ENCODE results near the gene CRB1. TPM values are rescaled to one million over a fixed set of nuclear protein-coding genes. Genes with fewer than 3 reads are reported as not detected.

Gene CRB1
- total RNA-seq, 1 donor from 2014 or later: not detected

- no peak for DNase-seq (ENCODE audit: low spot score)
- Mint-ChIP-seq H3K27me3 (ENCODE audit: low read depth) (peaks cover 11% of the 10 kb centered on the region), H3K9me3 (no peaks in the 10 kb centered on the region), H3K27ac (no peak overlapping the region), H3K4me3 (ENCODE audit: low read depth) (no peak overlapping the region), H3K4me1 (ENCODE audit: low read depth) (no peaks in the 10 kb centered on the region), H3K36me3 (ENCODE audit: low read depth) (no peaks in the 10 kb centered on the region)
- intact Hi-C loops (cut with micrococcal nuclease): no loop called here
Measured at GRCh38 chr1:197435224-197435623, 167.2 kb downstream of the CRB1 start.

- H3K27ac Mint-ChIP-seq: no peak overlapping the region
- no peak overlapping the region for H3K4me3 Mint-ChIP-seq (ENCODE audit: low read depth)
- no peaks in the 10 kb centered on the region for H3K9me3 Mint-ChIP-seq
- H3K27me3 Mint-ChIP-seq (ENCODE audit: low read depth): peaks cover 6% of the 10 kb centered on the region
- intact Hi-C loops (cut with micrococcal nuclease): no loop called here
- no peaks in the 10 kb centered on the region for H3K4me1 Mint-ChIP-seq (ENCODE audit: low read depth)
- DNase-seq (ENCODE audit: low spot score): no peak
- no peaks in the 10 kb centered on the region for H3K36me3 Mint-ChIP-seq (ENCODE audit: low read depth)
Measured at GRCh38 chr1:197437601-197438000, 169.5 kb downstream of the CRB1 start.

GRCh38 chr1:197438010-197438790 lies 170.1 kb downstream of the CRB1 start:
- H3K27ac Mint-ChIP-seq: no peak overlapping the region
- no peak for DNase-seq (ENCODE audit: low spot score)
- no peaks in the 10 kb centered on the region for H3K9me3 Mint-ChIP-seq
- no peaks in the 10 kb centered on the region for H3K36me3 Mint-ChIP-seq (ENCODE audit: low read depth)
- H3K4me1 Mint-ChIP-seq (ENCODE audit: low read depth): no peaks in the 10 kb centered on the region
- peaks cover 4% of the 10 kb centered on the region for H3K27me3 Mint-ChIP-seq (ENCODE audit: low read depth)
- no peak overlapping the region for H3K4me3 Mint-ChIP-seq (ENCODE audit: low read depth)
- intact Hi-C loops (cut with micrococcal nuclease): no loop called here

- H3K27ac Mint-ChIP-seq: no peak overlapping the region
- H3K27me3 Mint-ChIP-seq (ENCODE audit: low read depth): peaks cover 4% of the 10 kb centered on the region
- DNase-seq (ENCODE audit: low spot score): no peak
- no peaks in the 10 kb centered on the region for H3K36me3 Mint-ChIP-seq (ENCODE audit: low read depth)
- H3K9me3 Mint-ChIP-seq: no peaks in the 10 kb centered on the region
- no peaks in the 10 kb centered on the region for H3K4me1 Mint-ChIP-seq (ENCODE audit: low read depth)
- no peak overlapping the region for H3K4me3 Mint-ChIP-seq (ENCODE audit: low read depth)
- intact Hi-C loops (cut with micrococcal nuclease): no loop called here
Measured at GRCh38 chr1:197439708-197440280, 171.7 kb downstream of the CRB1 start.

- no peak for DNase-seq (ENCODE audit: low spot score)
- Mint-ChIP-seq H3K4me1 (ENCODE audit: low read depth) (no peaks in the 10 kb centered on the region), H3K27ac (no peak overlapping the region), H3K36me3 (ENCODE audit: low read depth) (no peaks in the 10 kb centered on the region), H3K27me3 (ENCODE audit: low read depth) (peaks cover 4% of the 10 kb centered on the region), H3K9me3 (no peaks in the 10 kb centered on the region), H3K4me3 (ENCODE audit: low read depth) (no peak overlapping the region)
- intact Hi-C loops (cut with micrococcal nuclease): no loop called here
Measured at GRCh38 chr1:197440715-197441114, 172.7 kb downstream of the CRB1 start.

- H3K4me1 Mint-ChIP-seq (ENCODE audit: low read depth): no peaks in the 10 kb centered on the region
- no peak overlapping the region for H3K27ac Mint-ChIP-seq
- no peaks in the 10 kb centered on the region for H3K9me3 Mint-ChIP-seq
- no peak overlapping the region for H3K4me3 Mint-ChIP-seq (ENCODE audit: low read depth)
- intact Hi-C loops (cut with micrococcal nuclease): no loop called here
- DNase-seq (ENCODE audit: low spot score): no peak
- peaks cover 5% of the 10 kb centered on the region for H3K27me3 Mint-ChIP-seq (ENCODE audit: low read depth)
- no peaks in the 10 kb centered on the region for H3K36me3 Mint-ChIP-seq (ENCODE audit: low read depth)
Measured at GRCh38 chr1:197441999-197442414, 174.0 kb downstream of the CRB1 start.

GRCh38 chr1:197444755-197445154 lies 176.7 kb downstream of the CRB1 start:
- Mint-ChIP-seq H3K4me1 (ENCODE audit: low read depth) (no peaks in the 10 kb centered on the region), H3K27me3 (ENCODE audit: low read depth) (peaks cover 3% of the 10 kb centered on the region), H3K27ac (no peak overlapping the region), H3K36me3 (ENCODE audit: low read depth) (no peaks in the 10 kb centered on the region), H3K4me3 (ENCODE audit: low read depth) (no peak overlapping the region), H3K9me3 (no peaks in the 10 kb centered on the region)
- DNase-seq (ENCODE audit: low spot score): no peak
- intact Hi-C loops (cut with micrococcal nuclease): no loop called here

GRCh38 chr1:197448121-197448779 lies 180.2 kb downstream of the CRB1 start:
- H3K4me1 Mint-ChIP-seq (ENCODE audit: low read depth): no peaks in the 10 kb centered on the region
- H3K4me3 Mint-ChIP-seq (ENCODE audit: low read depth): no peak overlapping the region
- no peak for DNase-seq (ENCODE audit: low spot score)
- H3K9me3 Mint-ChIP-seq: no peaks in the 10 kb centered on the region
- no peaks in the 10 kb centered on the region for H3K36me3 Mint-ChIP-seq (ENCODE audit: low read depth)
- H3K27ac Mint-ChIP-seq: no peak overlapping the region
- intact Hi-C loops (cut with micrococcal nuclease): no loop called here
- H3K27me3 Mint-ChIP-seq (ENCODE audit: low read depth): peaks cover 3% of the 10 kb centered on the region

GRCh38 chr1:197451381-197451780 lies 183.3 kb downstream of the CRB1 start:
- H3K36me3 Mint-ChIP-seq (ENCODE audit: low read depth): no peaks in the 10 kb centered on the region
- peaks cover 2% of the 10 kb centered on the region for H3K27me3 Mint-ChIP-seq (ENCODE audit: low read depth)
- no peak overlapping the region for H3K4me3 Mint-ChIP-seq (ENCODE audit: low read depth)
- H3K9me3 Mint-ChIP-seq: no peaks in the 10 kb centered on the region
- no peak for DNase-seq (ENCODE audit: low spot score)
- no peaks in the 10 kb centered on the region for H3K4me1 Mint-ChIP-seq (ENCODE audit: low read depth)
- H3K27ac Mint-ChIP-seq: no peak overlapping the region
- intact Hi-C loops (cut with micrococcal nuclease): no loop called here

- intact Hi-C loops (cut with micrococcal nuclease): no loop called here
- Mint-ChIP-seq H3K27me3 (ENCODE audit: low read depth) (peaks cover 3% of the 10 kb centered on the region), H3K4me1 (ENCODE audit: low read depth) (no peaks in the 10 kb centered on the region), H3K36me3 (ENCODE audit: low read depth) (no peaks in the 10 kb centered on the region), H3K9me3 (no peaks in the 10 kb centered on the region), H3K4me3 (ENCODE audit: low read depth) (no peak overlapping the region), H3K27ac (no peak overlapping the region)
- DNase-seq (ENCODE audit: low spot score): no peak
Measured at GRCh38 chr1:197453376-197454058, 185.5 kb downstream of the CRB1 start.

- Mint-ChIP-seq H3K4me3 (ENCODE audit: low read depth) (no peak overlapping the region), H3K9me3 (no peaks in the 10 kb centered on the region), H3K27ac (no peak overlapping the region), H3K4me1 (ENCODE audit: low read depth) (peaks cover 3% of the 10 kb centered on the region), H3K27me3 (ENCODE audit: low read depth) (peaks cover 9% of the 10 kb centered on the region), H3K36me3 (ENCODE audit: low read depth) (no peaks in the 10 kb centered on the region)
- no peak for DNase-seq (ENCODE audit: low spot score)
- intact Hi-C loops (cut with micrococcal nuclease): no loop called here
Measured at GRCh38 chr1:197462539-197462938, 194.5 kb downstream of the CRB1 start.

- intact Hi-C loops (cut with micrococcal nuclease): no loop called here
- no peaks in the 10 kb centered on the region for H3K9me3 Mint-ChIP-seq
- H3K4me3 Mint-ChIP-seq (ENCODE audit: low read depth): no peak overlapping the region
- DNase-seq (ENCODE audit: low spot score): no peak
- no peaks in the 10 kb centered on the region for H3K36me3 Mint-ChIP-seq (ENCODE audit: low read depth)
- H3K27ac Mint-ChIP-seq: no peak overlapping the region
- H3K27me3 Mint-ChIP-seq (ENCODE audit: low read depth): peaks cover 9% of the 10 kb centered on the region
- peaks cover 3% of the 10 kb centered on the region for H3K4me1 Mint-ChIP-seq (ENCODE audit: low read depth)
Measured at GRCh38 chr1:197463142-197463541, 195.1 kb downstream of the CRB1 start.

GRCh38 chr1:197464044-197464443 lies 196.0 kb downstream of the CRB1 start:
- Mint-ChIP-seq H3K27ac (no peak overlapping the region), H3K36me3 (ENCODE audit: low read depth) (no peaks in the 10 kb centered on the region), H3K4me3 (ENCODE audit: low read depth) (no peak overlapping the region), H3K4me1 (ENCODE audit: low read depth) (peaks cover 3% of the 10 kb centered on the region), H3K9me3 (no peaks in the 10 kb centered on the region), H3K27me3 (ENCODE audit: low read depth) (peaks cover 9% of the 10 kb centered on the region)
- no peak for DNase-seq (ENCODE audit: low spot score)
- intact Hi-C loops (cut with micrococcal nuclease): no loop called here

Data from activated T-helper 2 cell treated with anti-CD3 and anti-CD28 coated beads, Interferon-gamma antibody, Interleukin-2, Interleukin-4, amounts not matched to agents 10 μg/mL and 5 μg/mL and 100 μg/mL, durations not matched to agents 14 hours and 24 hours and 36 hours (primary cell).